GM19328 (cell line): ENCODE measurements around the gene KBTBD8.

Source experiments
- ATAC-seq: cut with Tn5 transposase; IDR thresholded peaks from one replicate; pipeline ENCODE4 v1.9.1; 2021; ENCODE audit warnings: mild to moderate bottlenecking, moderate library complexity; ENCODE audit not compliant: unreplicated experiment

KBTBD8 gene

DNA sequence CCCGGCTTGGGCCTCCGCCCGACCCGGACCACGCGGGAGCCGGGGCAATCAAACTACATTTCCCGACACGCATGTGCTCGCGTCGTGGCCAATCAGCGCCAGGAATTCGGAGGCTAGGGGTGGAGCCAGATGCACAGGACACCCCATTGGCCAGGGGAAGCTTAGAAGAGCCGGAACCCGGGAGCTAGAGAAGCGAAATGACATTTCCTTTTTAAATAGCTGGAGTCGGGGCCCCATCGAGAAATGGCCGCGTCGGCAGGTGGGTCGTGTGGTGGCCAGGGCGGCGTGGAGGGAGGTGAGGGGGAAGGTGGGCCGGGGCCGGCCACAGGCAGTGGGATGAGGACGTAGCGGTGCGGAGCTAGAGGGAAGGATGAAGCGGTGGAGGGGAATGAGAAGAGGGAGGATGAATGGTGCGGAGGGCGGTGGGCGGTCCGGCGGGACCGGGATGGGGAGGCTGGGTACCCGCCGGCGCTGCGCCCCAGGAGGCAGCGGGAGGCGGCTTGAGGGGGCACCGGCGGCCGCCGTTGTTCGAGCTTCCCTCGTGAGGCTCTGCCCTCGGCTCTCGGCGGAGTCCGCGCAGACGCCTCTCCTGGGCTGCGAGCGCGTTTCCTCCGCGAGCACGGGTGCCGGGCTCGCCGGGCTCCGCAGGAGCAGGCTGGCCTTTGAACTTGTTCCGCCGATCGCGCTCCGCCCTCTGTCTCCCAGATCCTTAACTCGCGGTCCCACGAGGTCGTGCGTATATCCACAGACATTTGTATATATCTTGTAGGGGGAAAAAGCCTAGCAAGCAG lies at the start of gene KBTBD8:
Gene KBTBD8 (plus strand): TSS at position 195 of the 791 bp plus-strand sequence. CDS start 49 bp downstream, at position 244.
- ATAC-seq: peak; percentile 16

GRCh38 chr3:66948838-66949237 lies 49.3 kb upstream of the KBTBD8 start:
- ATAC-seq: no peak

DNA sequence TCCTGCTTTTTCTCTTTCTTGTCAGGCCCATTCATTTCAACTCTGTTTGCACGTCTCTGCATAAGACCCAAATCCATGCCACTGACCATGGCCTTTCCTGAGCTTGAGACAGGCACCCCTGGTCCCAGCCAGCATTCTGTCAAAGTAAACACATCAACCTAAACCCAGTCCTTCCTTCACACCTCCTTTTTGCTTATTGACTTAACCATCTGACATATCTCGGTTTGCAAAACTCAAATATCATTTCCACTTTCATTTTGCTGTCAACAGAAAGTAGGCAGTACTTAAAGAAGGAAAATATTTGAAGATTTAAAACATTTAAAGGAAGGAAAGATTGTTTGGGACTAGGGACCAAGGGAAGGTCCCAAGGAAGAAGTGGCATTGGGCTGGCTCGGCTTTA lies 48.2 kb upstream of the KBTBD8 start:
- ATAC-seq: no peak

DNA sequence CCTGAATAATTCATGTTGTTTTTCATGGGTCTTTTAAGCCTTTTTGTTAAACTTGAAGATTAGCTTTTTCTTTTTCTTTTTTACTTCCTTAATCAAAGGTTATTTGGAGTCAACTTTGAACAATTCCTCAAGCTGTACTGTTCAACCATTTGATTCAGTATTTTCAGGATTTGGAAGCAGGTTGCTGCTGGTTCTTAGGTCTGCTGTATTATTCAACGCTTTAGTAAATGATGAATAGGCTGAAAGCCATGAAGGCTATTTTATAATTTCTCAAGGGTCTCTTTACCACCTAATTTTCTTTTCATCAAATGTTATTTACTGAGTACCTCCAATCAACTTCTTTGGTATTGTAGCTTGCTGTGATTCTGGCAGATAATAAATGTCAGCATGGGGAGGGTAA lies 45.8 kb upstream of the KBTBD8 start:
- no peak for ATAC-seq

- no peak for ATAC-seq
These were observed 44.1 kb upstream of the KBTBD8 start for GRCh38 chr3:66953934-66954445.

DNA sequence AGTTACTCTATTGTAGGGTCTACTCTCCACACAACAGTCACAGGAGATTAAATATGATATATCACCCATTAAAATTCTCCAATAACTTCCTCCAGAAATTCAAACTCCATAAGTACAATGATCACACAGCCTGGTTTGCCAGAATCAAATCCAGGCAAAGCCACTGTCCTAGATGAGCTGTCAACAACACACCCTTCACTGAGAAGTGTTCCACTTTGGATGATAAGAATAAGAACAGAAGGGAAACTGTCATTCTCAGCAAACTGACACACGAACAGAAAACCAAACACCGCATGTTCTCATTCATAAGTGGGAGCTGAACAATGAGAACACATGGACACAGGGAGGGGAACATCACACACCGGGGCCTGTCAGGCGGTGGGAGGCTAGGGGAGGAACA lies 41.4 kb upstream of the KBTBD8 start:
- ATAC-seq: no peak

- no peak for ATAC-seq
These were observed 40.7 kb upstream of the KBTBD8 start for GRCh38 chr3:66957367-66957766.

DNA sequence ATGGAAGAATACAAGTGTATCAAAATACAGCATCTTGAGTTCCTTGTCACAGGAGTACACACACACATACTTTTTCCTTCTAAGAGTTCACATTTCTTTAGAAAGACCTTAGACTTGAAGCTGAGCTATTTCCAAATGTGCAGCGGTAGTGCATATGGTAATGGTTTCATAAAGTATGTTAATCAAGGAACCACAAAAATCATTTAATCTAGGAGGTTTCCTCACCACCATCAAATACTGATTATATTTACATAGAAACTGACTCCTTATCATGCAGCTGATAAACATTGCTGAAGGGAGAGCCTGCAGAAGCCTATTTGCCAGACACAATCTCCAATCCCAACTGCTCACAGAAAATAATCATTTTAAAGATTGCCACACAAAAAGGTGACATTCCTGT lies 40.0 kb upstream of the KBTBD8 start:
- no peak for ATAC-seq

DNA sequence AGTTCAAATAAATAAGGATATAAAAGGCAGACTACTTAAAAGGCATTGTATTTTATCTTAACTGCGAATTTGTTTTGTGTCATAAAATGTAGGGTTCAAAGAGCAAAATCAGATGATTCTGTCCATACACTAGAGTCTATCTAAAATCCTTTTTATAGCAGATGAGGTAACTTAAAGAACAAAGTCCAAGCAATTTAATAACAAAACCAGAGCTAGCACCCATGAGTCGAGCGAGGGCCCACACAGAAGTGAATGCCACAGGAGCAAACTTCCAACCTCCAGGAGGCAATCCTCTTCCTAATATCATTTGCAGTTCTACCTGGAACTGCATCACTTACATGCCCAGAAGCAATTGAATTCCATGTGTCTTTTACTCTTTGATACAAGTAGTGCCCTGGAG lies 35.4 kb upstream of the KBTBD8 start:
- ATAC-seq: no peak

DNA sequence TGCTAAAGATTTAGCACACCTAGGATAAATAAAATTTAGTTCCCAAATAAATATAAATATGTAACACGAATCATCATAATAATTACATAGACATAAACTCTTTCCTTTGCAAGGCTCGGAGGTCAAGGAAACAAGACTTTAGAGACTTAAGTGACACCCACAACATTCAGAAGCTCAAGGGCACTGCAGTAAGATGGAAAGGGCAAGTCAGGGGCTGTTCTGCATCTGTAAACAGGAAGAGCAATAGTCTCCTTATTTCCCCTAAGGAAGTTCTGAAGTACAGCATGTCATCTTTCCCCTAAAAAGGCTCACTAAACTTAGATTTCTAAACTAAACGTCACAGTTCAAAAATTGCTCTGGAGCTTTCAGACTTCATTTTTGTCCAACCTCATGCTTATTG lies 26.9 kb upstream of the KBTBD8 start:
- ATAC-seq: no peak

DNA sequence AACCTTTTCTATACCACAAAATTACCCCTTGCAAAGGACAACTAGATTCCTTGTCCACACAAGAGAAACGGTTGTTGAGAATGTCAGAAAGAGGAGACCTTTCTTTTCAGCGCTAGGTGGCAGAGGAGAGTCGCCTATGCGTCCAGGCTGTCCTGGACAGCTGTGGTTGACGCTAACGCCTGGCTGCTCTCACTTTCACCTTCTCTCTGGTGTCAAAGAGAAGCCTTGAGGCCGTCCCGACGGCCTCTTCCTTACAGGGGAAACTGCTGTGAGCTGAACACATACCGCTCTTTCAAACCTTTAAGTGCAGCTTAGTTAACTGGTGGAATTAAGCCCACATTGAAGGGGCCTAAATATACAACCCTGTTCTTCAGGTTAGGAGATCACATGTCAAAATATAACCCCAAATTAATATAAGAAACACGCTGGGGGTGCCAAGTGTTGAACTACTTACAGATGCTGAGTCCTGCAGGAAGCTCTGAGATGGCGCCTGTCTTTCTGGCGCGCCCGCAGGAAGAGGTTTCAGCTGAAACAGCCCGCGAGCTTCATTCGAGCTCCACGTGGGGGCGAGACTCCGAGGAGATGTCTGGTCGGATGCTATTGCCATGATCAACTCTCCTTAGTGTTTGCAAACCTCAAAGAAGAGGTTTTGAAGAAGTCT lies 26.1 kb upstream of the KBTBD8 start:
- ATAC-seq: peak; percentile 99

DNA sequence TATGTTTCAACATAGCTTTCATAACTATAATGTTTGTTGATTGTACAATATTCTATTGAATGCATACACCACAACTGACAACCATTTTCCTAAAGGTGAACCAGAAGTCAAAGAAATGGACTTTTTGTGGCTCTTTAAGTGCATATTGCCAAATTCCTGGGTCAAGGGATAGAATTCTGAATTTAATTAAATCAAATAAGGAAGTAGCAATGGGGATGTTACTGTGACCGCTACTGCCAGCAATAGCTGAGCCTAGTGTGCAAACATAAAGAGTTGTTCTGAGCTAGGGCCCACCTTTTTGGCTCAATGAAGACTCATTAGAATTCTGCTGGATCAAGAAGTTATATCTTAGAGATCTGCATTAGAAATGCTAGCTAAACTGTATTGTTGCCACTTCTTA lies 17.3 kb upstream of the KBTBD8 start:
- no peak for ATAC-seq

GRCh38 chr3:66983101-66983500 lies 15.0 kb upstream of the KBTBD8 start:
- ATAC-seq: no peak

DNA sequence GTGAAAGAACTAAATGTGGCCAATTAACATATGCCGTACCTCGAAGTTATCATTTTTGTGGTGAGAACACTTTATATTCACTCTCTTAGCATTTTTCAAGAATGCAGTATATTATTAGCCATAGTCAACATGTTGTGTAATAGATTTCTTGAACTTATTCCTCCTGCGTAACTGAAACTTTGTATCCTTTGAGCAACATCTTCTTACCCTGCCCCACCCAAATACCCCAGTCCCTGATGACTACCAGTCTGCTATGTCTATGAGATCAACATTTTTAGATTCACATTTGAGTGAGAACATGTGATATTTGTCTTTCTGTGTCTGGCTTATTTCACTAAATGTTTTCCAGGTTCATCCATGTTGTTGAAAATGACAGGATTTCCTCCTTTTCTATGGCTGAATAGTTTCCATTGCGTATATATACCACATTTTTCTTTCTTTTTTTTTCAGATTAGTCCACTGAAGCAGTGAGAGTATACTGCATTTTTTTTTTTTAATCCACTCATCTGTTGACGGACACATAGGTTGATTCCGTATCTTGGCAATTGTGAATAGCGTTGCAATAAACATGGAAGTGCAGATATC lies 12.7 kb upstream of the KBTBD8 start:
- ATAC-seq: no peak

DNA sequence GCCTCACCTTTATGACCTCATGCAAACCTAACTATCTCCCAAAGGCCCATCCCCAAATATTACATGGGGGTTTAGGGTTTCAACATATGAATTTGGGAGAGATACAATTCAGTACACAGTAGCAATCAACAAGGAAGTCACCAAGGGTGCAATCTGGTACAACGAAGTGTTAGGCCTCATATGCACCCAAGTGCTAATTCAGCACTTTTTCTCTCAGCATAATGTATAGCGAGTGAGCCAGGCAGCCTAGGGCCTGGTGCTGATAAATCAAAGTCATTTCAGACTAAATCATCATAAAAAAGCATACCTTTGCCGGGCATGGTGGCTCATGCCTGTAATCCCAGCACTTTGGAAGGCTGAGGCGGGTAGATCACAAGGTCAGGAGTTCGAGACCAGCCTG lies 11.7 kb upstream of the KBTBD8 start:
- no peak for ATAC-seq

- ATAC-seq: no peak
These were observed 8.9 kb upstream of the KBTBD8 start for GRCh38 chr3:66989241-66989640.

GRCh38 chr3:66989860-66990696 lies 8.0 kb upstream of the KBTBD8 start:
- ATAC-seq: peak; percentile 76

DNA sequence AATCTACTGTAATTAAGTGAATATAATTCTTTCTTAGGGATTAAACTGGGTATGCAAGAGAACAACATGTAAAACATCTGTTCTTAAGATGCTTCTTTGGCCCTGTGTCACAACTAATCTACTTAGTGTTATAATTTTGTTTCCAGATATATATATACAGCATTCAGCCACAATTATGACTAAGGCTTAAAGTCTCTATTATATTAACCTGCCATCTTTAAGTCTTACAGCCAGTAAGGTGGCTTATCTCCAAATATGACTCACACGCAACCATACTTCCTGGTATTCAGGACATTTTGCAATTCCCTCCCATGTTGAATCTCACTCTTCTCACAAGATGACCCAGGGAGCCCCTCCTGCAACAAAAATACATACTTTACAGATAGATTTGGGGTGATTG lies 6.6 kb upstream of the KBTBD8 start:
- ATAC-seq: no peak

DNA sequence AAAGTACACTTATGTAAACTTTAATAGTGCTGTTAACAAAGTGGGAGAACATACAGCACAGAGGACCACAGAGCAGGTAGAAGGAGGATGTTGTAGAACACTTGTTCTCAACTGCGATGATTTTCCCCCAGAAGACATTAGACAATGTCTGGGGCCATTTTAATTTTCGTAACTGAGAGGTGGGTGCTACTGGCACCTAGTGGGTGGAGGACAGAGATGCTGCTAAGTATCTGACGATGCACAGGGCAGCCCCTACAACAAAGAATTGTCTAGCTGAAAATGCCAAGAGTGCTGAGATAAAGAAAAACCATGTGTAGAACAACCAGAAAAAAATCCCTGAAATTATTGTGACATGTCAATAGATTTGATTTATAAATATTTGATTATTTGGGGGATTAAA lies 5.0 kb upstream of the KBTBD8 start:
- ATAC-seq: no peak

DNA sequence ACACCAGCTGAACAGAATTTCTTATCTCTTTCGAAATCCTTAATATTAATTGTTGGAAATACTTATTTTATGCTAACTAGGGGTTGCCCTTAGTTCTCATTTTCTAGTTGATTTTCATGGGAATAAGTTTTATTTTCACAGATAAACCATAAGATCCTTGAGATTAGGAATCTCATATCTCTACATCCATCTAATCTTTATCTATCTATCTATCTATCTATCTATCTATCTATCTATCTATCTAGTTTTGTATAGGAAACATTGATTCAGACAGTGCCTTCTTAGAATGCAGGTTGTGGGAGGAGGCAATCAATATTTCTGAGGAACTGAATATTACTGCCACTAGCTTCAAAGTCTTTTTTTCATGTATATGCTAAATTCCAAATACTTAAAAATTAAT lies 3.5 kb upstream of the KBTBD8 start:
- no peak for ATAC-seq

DNA sequence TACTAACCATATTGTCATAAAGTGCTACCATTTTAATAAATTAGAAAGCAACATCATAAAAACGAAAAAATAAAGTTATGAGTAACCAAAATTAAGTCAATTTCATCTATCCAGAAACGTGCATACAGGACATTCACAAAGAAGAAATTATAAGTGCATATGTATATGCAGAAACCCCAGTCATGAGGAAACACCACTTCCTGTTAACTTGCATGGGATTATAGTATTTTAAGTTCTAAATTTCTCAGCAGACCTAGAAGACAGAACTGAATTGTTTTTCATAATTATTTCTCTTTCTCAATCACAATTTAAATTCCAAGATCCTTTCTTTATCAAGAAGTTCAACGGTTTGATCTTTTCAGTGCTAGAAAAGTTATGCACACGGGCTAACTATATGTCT lies 1.4 kb upstream of the KBTBD8 start:
- no peak for ATAC-seq
